ENCODE measurements around the gene ZGPAT. TPM values are rescaled to one million over a fixed set of nuclear protein-coding genes. Genes with fewer than 3 reads are reported as not detected.

ZGPAT gene
- total and polyA plus RNA-seq, 2 of the 13 experiments (the other 11 are each of a cell fraction or from before 2014, with no cell fraction given) = 23.0 to 41.9 TPM

- no peak for TF ChIP-seq PTBP1 (IDR thresholded peaks at IDR 0.05; ENCODE audit: low read depth, low read length, poor library complexity, severe bottlenecking)
- TF ChIP-seq ZNF333 (CRISPR knock-in tag; IDR thresholded peaks at IDR 0.05; ENCODE audit: borderline replicate concordance) = no peak
- 0 out of 2 replicates have a peak, but pooled peaks have one; percentile 10 for TF ChIP-seq SRY (CRISPR knock-in tag; IDR thresholded peaks at IDR 0.05)
- no peak for TF ChIP-seq IRF1 (CRISPR knock-in tag; IDR thresholded peaks at IDR 0.05; ENCODE audit: low read depth)
- TF ChIP-seq FOXO1 (CRISPR knock-in tag; IDR thresholded peaks at IDR 0.05) = no peak
- TF ChIP-seq KMT2B (CRISPR knock-in tag; IDR thresholded peaks at IDR 0.05) = 0 out of 2 replicates have a peak, but pooled peaks have one; percentile 8
- no peak for TF ChIP-seq ZBTB33 (CRISPR knock-in tag; IDR thresholded peaks at IDR 0.05)
- peak; percentile 35 for TF ChIP-seq POLR2G (IDR thresholded peaks at IDR 0.05; ENCODE audit: low read depth, low read length)
- no peak for TF ChIP-seq EHMT2 (IDR thresholded peaks at IDR 0.05; ENCODE audit: borderline replicate concordance, low read depth, low read length)
- TF ChIP-seq PCBP1 (IDR thresholded peaks at IDR 0.05; ENCODE audit: borderline replicate concordance, low read depth, low read length) = 0 out of 2 replicates have a peak, but pooled peaks have one; percentile 56
- TF ChIP-seq TBX2 (CRISPR knock-in tag; IDR thresholded peaks at IDR 0.05; ENCODE audit: borderline replicate concordance) = no peak; the same call in 1 of the 2 replicates
- no peak for TF ChIP-seq ZNF317 (CRISPR knock-in tag; IDR thresholded peaks at IDR 0.05)
- no peak for TF ChIP-seq ZNF841 (CRISPR knock-in tag; IDR thresholded peaks at IDR 0.05; ENCODE audit: borderline replicate concordance)
- TF ChIP-seq ZFP90 (CRISPR knock-in tag; IDR thresholded peaks at IDR 0.05; ENCODE audit: borderline replicate concordance) = no peak
- TF ChIP-seq RFXAP (CRISPR knock-in tag; IDR thresholded peaks at IDR 0.05; ENCODE audit: borderline replicate concordance) = no peak
- TF ChIP-seq MAZ (IDR thresholded peaks at IDR 0.05; ENCODE audit: borderline replicate concordance, low read depth, low read length) = no peak
- TF ChIP-seq MAZ (CRISPR knock-in tag; IDR thresholded peaks at IDR 0.05; ENCODE audit: low read depth) = 0 out of 2 replicates have a peak, but pooled peaks have one; percentile 2
- TF ChIP-seq, protein P1, sequence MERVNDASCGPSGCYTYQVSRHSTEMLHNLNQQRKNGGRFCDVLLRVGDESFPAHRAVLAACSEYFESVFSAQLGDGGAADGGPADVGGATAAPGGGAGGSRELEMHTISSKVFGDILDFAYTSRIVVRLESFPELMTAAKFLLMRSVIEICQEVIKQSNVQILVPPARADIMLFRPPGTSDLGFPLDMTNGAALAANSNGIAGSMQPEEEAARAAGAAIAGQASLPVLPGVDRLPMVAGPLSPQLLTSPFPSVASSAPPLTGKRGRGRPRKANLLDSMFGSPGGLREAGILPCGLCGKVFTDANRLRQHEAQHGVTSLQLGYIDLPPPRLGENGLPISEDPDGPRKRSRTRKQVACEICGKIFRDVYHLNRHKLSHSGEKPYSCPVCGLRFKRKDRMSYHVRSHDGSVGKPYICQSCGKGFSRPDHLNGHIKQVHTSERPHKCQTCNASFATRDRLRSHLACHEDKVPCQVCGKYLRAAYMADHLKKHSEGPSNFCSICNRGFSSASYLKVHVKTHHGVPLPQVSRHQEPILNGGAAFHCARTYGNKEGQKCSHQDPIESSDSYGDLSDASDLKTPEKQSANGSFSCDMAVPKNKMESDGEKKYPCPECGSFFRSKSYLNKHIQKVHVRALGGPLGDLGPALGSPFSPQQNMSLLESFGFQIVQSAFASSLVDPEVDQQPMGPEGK (CRISPR knock-in tag; IDR thresholded peaks at IDR 0.05) = peak; percentile 34; the same call in 1 of the 2 replicates
Observed at GRCh38 chr20:63696306-63696627, 11.6 kb upstream of the ZGPAT start (continued).
